Measurements from ENCODE around the gene LRCH2.

GRCh38 chrX:115229337-115230003 lies 4.4 kb downstream of the LRCH2 start:
- TF ChIP-seq CTCF (IDR thresholded peaks at IDR 0.05; ENCODE audit: low read length): no peak
- no peak for TF ChIP-seq EZH2 (IDR thresholded peaks at IDR 0.05; ENCODE audit: borderline replicate concordance, low read length)
